Hepatocyte (in vitro differentiated cells): ENCODE measurements around the gene RHCG.

ENCODE experiments used
- EZH2 ChIP-seq: fragments of 200-600 bp; sonication (generic); IDR thresholded peaks from 2 replicates; pipeline ENCODE4 v1.6.1; 2016; ENCODE audit warnings: antibody characterized with exemption, mild to moderate bottlenecking, borderline replicate concordance
- TF ChIP-seq, protein P1 (sequence below): fragments of 200-600 bp; sonication (generic); IDR thresholded peaks from 2 replicates; pipeline ENCODE4 v1.5.1; 2016; ENCODE audit warnings: antibody characterized with exemption, mild to moderate bottlenecking; ENCODE audit not compliant: poor library complexity

- TF ChIP-seq, protein P1, sequence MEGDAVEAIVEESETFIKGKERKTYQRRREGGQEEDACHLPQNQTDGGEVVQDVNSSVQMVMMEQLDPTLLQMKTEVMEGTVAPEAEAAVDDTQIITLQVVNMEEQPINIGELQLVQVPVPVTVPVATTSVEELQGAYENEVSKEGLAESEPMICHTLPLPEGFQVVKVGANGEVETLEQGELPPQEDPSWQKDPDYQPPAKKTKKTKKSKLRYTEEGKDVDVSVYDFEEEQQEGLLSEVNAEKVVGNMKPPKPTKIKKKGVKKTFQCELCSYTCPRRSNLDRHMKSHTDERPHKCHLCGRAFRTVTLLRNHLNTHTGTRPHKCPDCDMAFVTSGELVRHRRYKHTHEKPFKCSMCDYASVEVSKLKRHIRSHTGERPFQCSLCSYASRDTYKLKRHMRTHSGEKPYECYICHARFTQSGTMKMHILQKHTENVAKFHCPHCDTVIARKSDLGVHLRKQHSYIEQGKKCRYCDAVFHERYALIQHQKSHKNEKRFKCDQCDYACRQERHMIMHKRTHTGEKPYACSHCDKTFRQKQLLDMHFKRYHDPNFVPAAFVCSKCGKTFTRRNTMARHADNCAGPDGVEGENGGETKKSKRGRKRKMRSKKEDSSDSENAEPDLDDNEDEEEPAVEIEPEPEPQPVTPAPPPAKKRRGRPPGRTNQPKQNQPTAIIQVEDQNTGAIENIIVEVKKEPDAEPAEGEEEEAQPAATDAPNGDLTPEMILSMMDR, result no peak
- no peak for TF ChIP-seq EZH2
These were observed 55.0 kb downstream of the RHCG start for GRCh38 chr15:89441295-89441812.
